RCC 7860 (cell line): ENCODE data around the gene ST3GAL3.

Source experiments
- DNase-seq: peaks from one replicate; pipeline ENCODE4 v3.0.0-alpha.2; 2015; ENCODE audit warnings: low spot score
- FAIRE-seq: peaks from 2 replicates; lab custom pipeline; 2012; peaks lifted over from hg19 to GRCh38; lab: Jason Lieb, UNC

Gene ST3GAL3

GRCh38 chr1:43783096-43783670 lies 75.8 kb downstream of the ST3GAL3 start:
- no peak for DNase-seq
- no peak for FAIRE-seq

GRCh38 chr1:43783671-43784205 lies 76.4 kb downstream of the ST3GAL3 start:
- DNase-seq (peak; percentile 89), FAIRE-seq (peak; percentile 88)

- DNase-seq (no peak), FAIRE-seq (no peak)
These were observed 79.0 kb downstream of the ST3GAL3 start for GRCh38 chr1:43786201-43786958.

DNA sequence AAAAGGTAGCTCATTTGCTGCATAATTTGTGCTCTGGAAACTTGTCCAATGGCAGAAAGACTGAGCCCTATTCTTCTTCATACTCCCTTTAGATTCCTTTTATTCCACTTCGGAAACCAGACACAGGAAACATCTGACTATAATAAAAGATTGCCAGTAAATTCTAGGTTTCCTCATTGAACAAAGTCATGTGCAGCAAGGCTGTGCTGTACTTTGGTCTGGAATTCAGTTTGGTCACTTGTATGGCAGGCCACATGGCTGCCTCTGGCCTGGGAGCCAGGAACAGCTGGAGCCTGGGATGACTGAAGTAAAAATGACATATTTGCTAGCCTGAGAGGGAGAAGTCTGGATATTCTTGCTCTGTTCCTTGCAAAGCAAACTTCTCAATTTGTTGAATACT lies 79.6 kb downstream of the ST3GAL3 start:
- no peak for DNase-seq

DNA sequence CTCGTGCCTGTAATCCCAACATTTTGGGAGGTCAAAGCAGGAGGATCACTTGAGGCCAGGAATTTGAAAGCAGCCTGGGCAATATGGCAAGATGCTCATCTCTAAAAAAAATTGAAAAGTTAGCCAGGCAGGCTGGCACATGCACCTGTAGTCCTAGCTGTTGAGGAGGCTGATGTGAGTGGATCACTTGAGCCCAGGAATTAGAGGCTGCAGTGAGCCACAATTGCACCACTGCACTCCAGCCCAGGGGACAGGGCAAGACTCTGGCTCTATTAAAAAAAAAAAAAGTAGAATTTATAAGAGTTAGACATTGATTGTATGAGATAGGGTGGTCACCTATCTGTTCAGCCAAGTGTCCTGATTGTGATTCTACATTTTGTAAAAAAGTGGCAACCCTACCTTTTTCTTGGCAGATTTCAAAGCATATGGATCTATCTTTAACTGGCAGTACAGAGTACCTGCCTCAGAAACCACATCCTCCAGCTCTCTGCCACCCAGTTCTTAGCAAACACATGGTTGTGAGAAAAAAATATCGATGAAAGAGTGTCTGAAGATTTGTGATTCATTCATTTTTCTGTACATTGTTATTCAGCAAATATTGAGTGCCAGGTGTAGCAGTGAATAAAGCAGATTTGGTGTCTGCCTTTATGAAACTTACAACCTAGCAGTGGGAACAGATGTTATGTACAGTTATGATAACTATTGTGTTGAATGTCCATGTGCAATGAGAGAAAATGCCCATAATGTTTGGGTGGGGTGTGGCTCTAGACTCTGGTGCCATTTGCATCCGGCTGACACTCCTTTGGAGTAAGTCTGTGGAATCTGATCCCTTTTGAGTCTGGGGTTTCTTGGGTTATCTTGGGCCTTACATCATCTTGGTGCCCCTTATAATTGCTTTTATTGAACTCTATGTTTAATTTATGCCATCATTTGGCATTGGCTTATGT lies 82.5 kb downstream of the ST3GAL3 start:
- no peak for DNase-seq
- no peak for FAIRE-seq

More for the DNA sequence above, 79.6 kb downstream of the ST3GAL3 start:
- FAIRE-seq = no peak

DNA sequence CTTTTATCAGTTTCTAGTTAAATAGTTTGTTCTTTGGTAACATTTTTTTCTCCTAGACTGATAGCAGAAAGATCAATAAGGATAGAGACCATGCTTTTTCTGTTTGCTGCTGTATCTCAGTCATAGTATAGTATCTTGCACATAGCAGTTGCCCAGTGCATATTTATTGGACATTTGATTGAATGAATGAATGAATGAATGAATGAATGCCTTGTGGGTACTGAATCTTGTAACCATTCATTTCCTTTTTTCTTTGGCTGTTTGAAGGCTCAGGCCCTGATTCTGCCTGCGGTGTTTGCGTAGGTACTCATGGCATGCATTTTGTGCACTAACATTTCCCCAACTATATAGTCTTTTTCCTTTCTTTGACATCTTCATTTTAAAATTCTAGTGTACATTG lies 83.9 kb downstream of the ST3GAL3 start:
- FAIRE-seq = no peak
- DNase-seq = no peak

DNA sequence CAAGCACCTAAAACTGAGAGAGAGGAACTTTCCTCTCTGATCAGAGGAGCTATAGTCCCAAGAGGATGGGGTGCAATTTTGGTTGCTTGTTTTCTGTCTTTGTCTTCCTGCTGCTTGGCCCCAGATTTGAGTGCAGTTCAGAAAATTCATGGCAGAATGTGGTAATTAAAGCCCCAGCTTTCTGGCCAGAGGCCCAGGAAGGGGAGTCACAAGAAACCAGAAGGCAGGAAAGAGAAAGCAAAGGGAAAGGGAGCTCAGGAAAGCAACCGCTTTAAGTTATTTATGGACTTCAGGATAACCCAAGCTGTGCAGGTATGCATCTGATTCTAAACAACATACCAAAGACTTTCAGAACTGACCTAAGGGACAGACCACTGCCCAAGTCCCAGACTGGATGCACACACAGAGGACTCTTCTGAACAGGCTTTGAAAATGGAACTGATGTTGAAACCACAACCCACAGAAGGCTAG lies 88.8 kb downstream of the ST3GAL3 start:
- DNase-seq (peak; percentile 19), FAIRE-seq (peak; percentile 62)

DNA sequence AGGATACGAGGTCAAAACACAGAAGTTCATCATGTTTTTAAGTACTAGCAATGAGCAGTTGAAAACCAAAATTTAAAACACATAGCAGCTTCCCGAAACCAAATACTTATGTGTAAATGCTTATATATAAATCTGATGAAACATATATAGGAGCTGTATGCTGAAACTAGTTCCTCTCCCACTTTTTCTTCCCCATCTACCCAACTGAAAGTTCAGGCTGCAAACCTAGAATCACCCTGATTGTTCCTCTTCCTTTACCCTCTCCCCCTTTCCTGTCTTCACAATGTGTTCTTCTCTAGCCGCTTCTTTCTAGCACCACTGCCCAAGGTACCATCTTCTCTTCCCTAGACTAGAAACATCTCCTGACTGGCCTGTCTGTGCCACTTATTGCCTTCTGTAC lies 90.6 kb downstream of the ST3GAL3 start:
- DNase-seq = no peak
- no peak for FAIRE-seq

DNA sequence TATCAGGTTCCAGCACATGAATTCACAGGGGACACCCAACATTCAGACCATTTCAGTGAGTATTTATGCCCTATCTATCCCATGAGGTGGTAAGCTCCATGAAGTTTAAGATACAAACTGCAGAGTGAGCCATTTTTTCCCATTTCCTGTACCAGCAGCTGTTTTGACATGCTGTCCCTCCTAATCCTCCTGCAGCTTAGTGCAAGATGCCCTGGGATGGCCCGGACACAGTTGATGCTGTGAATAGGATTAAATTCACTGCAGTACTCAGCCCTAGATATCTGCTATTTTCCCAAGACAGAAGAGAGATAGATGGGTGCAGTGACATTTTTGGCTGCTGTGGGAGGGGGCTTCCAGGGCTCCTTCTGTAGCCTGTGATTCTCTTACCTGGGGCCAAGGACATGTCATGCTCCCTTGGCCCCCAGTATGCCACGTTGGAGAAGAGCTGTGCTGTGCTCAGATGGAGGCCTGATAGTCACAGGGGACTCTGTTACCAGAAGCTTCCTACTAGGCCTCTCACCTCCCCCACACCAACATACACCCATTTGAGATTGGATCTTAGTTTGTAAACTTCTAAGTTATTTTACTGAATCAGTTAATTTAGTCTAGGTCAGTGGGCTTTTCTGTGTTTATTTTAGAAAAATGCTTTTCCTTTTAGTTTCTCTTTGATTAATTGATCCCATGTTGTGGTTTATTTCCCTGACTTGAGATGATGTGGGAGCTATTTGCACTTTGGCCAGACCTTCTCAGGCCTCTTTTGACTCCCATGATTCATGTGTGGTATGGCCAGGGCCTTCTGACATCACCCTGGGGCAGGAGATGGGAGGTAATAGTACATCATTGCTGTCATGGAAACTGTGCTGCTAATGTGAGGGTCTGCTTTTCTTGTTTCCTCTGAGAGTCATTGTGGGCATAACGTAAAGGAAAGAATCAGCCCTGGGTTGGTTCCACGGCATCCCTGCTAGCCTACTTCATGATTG lies 92.6 kb downstream of the ST3GAL3 start:
- DNase-seq = peak; percentile 28
- FAIRE-seq = no peak

DNA sequence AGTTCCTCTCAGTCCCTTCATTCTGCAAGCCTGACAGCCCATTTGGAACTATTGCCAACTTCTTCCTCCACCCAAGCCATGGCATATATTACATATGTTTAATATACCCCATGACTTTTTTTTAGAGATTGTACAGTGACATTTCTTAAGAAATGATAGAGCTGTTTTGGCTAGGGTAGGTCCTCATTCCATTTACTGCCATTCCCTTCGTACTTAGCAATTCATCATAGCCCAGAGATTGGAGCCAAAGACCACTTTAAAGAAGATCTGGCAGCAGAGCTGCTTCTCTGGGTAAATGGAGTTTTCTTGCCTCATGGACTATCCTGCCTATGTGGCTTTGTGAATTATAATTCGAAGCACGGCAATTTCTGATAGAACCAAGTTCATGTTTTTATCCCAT lies 93.4 kb downstream of the ST3GAL3 start:
- FAIRE-seq = no peak

DNA sequence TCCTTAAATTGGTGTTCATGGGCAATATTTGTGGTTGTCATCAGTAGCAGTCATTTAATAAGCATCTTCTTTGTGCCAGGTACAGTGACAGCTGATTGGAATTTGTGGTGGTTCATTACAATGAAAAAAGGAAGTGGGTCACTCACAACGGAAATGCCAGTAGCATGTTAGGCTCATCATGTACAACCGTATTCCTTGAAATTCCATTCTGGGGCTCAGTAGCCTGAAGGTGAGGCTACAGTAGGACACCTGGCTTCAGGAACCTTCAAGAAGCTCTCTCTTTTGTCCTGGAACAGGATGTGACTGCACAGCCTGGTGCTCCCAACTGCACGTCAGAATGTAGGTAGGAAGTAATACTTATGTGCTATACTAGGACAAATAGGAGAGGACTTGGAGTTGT lies 93.9 kb downstream of the ST3GAL3 start:
- FAIRE-seq = no peak
- no peak for DNase-seq

More for the DNA sequence above, 93.4 kb downstream of the ST3GAL3 start:
- DNase-seq = no peak

- no peak for FAIRE-seq
- no peak for DNase-seq
These were observed 95.1 kb downstream of the ST3GAL3 start for GRCh38 chr1:43802356-43802980.

GRCh38 chr1:43803105-43803504 lies 95.8 kb downstream of the ST3GAL3 start:
- DNase-seq (no peak), FAIRE-seq (no peak)

DNA sequence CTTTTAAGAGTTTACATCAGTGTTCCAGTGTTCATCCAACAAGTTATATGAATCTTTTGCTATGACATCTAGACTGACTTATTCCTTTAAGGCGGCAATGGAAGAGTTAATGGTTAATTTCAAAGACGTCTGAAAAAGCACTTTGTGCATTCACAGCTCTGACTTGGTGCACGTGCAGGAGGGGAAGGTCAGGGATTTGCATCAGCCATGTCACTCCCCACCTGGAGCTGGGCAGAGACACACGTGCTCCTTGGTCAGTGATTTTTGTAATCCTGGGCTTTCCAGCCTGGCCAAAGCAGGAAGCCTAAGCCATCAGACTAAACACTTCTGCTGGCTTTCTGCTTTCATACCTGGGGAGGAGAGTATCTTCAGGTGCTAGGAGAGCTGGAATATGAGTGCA lies 96.3 kb downstream of the ST3GAL3 start:
- FAIRE-seq (peak; percentile 24), DNase-seq (peak; percentile 23)

GRCh38 chr1:43804569-43804968 lies 97.2 kb downstream of the ST3GAL3 start:
- DNase-seq = no peak
- no peak for FAIRE-seq

DNA sequence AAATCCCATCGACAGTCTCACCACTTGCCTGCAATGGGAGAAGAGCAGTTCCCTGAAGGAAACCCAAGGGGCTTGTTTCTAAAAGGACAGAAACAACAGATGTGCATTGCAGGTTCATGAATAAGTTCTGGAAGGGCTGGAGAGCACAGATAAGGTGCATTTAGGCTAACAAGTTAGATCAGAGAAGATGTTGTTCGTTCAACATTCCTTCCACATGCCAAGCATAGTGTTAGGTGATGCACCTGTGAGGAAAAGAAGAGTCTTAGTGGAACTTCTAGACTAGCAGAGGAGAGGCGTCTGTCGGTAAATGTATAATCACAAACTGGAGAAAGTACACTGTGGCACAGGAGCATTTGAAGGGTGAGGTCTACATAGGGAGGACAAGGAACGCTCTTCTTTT lies 98.0 kb downstream of the ST3GAL3 start:
- FAIRE-seq = no peak
- no peak for DNase-seq

DNA sequence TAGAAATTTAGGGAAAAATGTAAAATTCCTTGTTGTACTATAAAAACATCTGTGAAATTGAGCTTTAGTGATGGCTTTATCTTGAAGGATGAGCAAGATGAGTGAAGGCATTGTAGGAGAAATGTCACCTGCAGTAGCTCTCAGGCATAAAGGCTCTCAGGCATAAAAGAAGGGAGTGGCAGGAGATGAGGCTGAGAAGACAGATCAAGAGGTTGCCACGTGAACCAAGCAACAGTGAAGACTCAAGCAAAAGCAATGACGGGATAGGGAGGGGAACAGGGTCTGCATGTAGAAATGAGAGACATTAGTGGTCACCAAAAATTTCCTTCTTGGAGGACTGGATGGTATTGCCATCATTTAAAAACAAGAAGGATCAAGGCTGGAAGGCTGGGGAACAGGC lies 98.8 kb downstream of the ST3GAL3 start:
- no peak for DNase-seq
- FAIRE-seq = no peak

DNA sequence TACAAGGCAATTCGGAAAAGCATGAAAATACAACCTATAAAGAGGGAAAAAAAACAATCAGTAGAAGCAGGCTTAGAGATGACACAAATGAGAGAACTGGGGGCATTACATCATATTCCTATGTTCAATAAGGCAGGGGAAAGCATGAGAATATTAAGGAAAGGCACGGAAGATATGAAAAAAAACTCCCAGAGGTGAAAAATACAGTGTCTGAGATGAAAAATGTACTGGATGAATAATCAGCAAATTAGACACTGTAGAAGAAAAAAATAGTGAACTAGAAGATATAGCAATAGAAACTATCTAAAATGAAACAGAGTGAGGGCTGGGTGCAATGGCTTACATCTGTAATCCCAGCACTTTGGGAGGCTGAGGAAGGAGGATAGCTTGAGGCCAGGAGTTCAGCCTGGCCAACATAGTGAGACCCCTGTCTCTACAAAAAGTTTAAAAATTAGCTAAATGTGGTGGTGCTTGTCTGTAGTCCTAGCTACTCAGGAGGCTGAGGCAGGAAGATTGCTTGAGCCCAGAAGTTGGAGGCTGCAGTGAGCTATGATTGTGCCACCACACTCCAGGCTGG lies 101.8 kb downstream of the ST3GAL3 start:
- FAIRE-seq (no peak), DNase-seq (no peak)

DNA sequence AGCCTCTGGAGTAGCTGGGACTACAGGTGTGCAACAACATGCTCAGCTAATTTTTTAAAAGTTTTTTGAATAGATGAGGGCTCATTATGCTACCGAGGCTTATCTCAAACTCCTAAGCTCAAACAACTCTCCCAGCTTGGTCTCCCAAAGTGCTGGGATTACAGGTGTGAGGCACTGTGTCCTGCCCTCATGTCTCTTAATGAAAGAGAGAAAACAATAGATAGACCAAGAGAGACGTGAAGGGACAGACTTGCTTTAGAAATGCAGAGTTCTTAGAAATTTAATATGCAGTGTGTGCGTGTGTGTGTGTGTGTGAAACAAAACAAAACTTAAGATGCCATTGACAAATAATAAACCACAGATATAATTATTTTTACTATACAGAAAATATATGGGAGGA lies 105.2 kb downstream of the ST3GAL3 start:
- DNase-seq = no peak
- no peak for FAIRE-seq
